HepG2 (cell line): ENCODE measurements around the gene LSM10. TPM values are rescaled to one million over a fixed set of nuclear protein-coding genes. Genes with fewer than 3 reads are reported as not detected.

Experiments
- ATF7-NPFF ChIP-seq: sonication (generic); formaldehyde crosslinking; IDR thresholded peaks from 2 replicates; pipeline ENCODE4 v1.8.1; 2023; ENCODE audit warnings: mild to moderate bottlenecking, low read depth, missing genetic modification reagents, moderate library complexity
- ATM ChIP-seq: fragments of 450-650 bp; IDR thresholded peaks from 2 replicates; pipeline ENCODE4 v1.7.1; 2017; ENCODE audit warnings: mild to moderate bottlenecking, borderline replicate concordance
- EEA1 ChIP-seq: sonication (generic); formaldehyde crosslinking; IDR thresholded peaks from 2 replicates; pipeline ENCODE4 v1.5.1; 2020; ENCODE audit warnings: mild to moderate bottlenecking, missing genetic modification reagents, borderline replicate concordance
- GTF3A ChIP-seq: sonication (generic); formaldehyde crosslinking; conservative IDR thresholded peaks from 2 replicates; pipeline ENCODE4 v1.4.0; 2020; ENCODE audit warnings: mild to moderate bottlenecking, missing genetic modification reagents
- HMGA1 ChIP-seq: sonication (generic); formaldehyde crosslinking; conservative IDR thresholded peaks from 2 replicates; pipeline ENCODE4 v1.4.0; 2020; ENCODE audit warnings: missing genetic modification reagents
- MXD4 ChIP-seq: IDR thresholded peaks from 2 replicates; pipeline ENCODE4 v1.6.1; 2016; ENCODE audit warnings: mild to moderate bottlenecking, missing biosample characterization, missing genetic modification reagents
- NFIC ChIP-seq: IDR thresholded peaks from 2 replicates; pipeline ENCODE4 v1.6.1; 2012; ENCODE audit warnings: mild to moderate bottlenecking, low read length, inconsistent platforms
- NR2F6 ChIP-seq, 2 experiments: IDR thresholded peaks; 2 replicates each; pipeline ENCODE4 v1.6.1; 2016; ENCODE audit warnings: antibody characterized with exemption in 1 of 2, mild to moderate bottlenecking in 1 of 2
- SRY ChIP-seq: sonication (generic); formaldehyde crosslinking; IDR thresholded peaks from 2 replicates; pipeline ENCODE4 v1.8.0; 2022; ENCODE audit warnings: mild to moderate bottlenecking, missing genetic modification reagents
- SYNCRIP ChIP-seq: fragments of 200-400 bp; formaldehyde crosslinking; IDR thresholded peaks from 2 replicates; pipeline ENCODE4 v1.6.1; 2018; ENCODE audit warnings: mild to moderate bottlenecking, low read depth, low read length; ENCODE audit not compliant: insufficient read depth
- TSC22D2 ChIP-seq: sonication (generic); formaldehyde crosslinking; IDR thresholded peaks from 2 replicates; pipeline ENCODE4 v1.5.1; 2020; ENCODE audit warnings: missing genetic modification reagents, mild to moderate bottlenecking, borderline replicate concordance
- ZNF230 ChIP-seq: sonication (generic); formaldehyde crosslinking; IDR thresholded peaks from 2 replicates; pipeline ENCODE4 v1.4.0; 2020; ENCODE audit warnings: mild to moderate bottlenecking, missing genetic modification reagents
- ZNF382 ChIP-seq: sonication (generic); formaldehyde crosslinking; IDR thresholded peaks from 2 replicates; pipeline ENCODE4 v1.5.0; 2020; ENCODE audit warnings: missing genetic modification reagents, mild to moderate bottlenecking, borderline replicate concordance
- ZNF460 ChIP-seq: sonication (generic); formaldehyde crosslinking; IDR thresholded peaks from 2 replicates; pipeline ENCODE4 v1.5.1; 2020; ENCODE audit warnings: missing genetic modification reagents, mild to moderate bottlenecking, borderline replicate concordance
- ZNF607 ChIP-seq: sonication (generic); formaldehyde crosslinking; IDR thresholded peaks from 2 replicates; pipeline ENCODE4 v1.5.1; 2020; ENCODE audit warnings: missing genetic modification reagents, mild to moderate bottlenecking, borderline replicate concordance
- ZNF703 ChIP-seq: sonication (generic); formaldehyde crosslinking; IDR thresholded peaks from 2 replicates; pipeline ENCODE4 v1.5.1; 2020; ENCODE audit warnings: missing genetic modification reagents, mild to moderate bottlenecking, moderate library complexity, borderline replicate concordance
- ZNF878 ChIP-seq: sonication (generic); formaldehyde crosslinking; IDR thresholded peaks from 2 replicates; pipeline ENCODE4 v1.8.1; 2023; ENCODE audit warnings: mild to moderate bottlenecking, missing genetic modification reagents, moderate library complexity
- polyA plus RNA-seq, 8 experiments: library from polyadenylated mRNA; depleted of rRNA in 3 of 8; stranded (reverse) in 7 of 8; unstranded in 1 of 8; fragments of >200 nt; fragmentation: Illumina TruSeq in 4 of 8; extraction: Trizol in 4 of 8; gene quantifications; 2 replicates each; pipeline versions ENCODE4 v1.2.1 to v1.2.3, GENCODE V29; 2011 to 2016; ENCODE audit warnings: low read depth in 4 of 8, missing spikeins in 1 of 8, mixed read lengths in 1 of 8; ENCODE audit not compliant: insufficient read depth in 1 of 8
- total RNA-seq, 5 experiments: library from RNA; depleted of rRNA; stranded (reverse); fragments of >200 nt; fragmentation: Illumina TruSeq; extraction: Trizol; gene quantifications; 2 replicates each; pipeline ENCODE4 v1.2.3, GENCODE V29; 2016; ENCODE audit warnings: low read depth in 1 of 5
- TF ChIP-seq, protein P1 (sequence below): sonication (generic); formaldehyde crosslinking; IDR thresholded peaks from 2 replicates; pipeline ENCODE4 v1.8.1; 2023; ENCODE audit warnings: mild to moderate bottlenecking, missing genetic modification reagents, borderline replicate concordance
- TF ChIP-seq, protein P2 (sequence below): sonication (generic); formaldehyde crosslinking; IDR thresholded peaks from 2 replicates; pipeline ENCODE4 v1.5.1; 2020; ENCODE audit warnings: missing genetic modification reagents, mild to moderate bottlenecking, borderline replicate concordance
- TF ChIP-seq, protein P3 (sequence below): IDR thresholded peaks from 2 replicates; pipeline ENCODE4 v1.6.1; 2016; ENCODE audit warnings: missing genetic modification reagents, missing compliant biosample characterization
- TF ChIP-seq, protein P4 (sequence below): sonication (generic); formaldehyde crosslinking; IDR thresholded peaks from 2 replicates; pipeline ENCODE4 v1.5.0; 2020; ENCODE audit warnings: missing genetic modification reagents
- TF ChIP-seq, protein P5 (sequence below): sonication (generic); formaldehyde crosslinking; IDR thresholded peaks from 2 replicates; pipeline ENCODE4 v1.5.0; 2020; ENCODE audit warnings: missing genetic modification reagents, mild to moderate bottlenecking, borderline replicate concordance
- TF ChIP-seq, protein P6 (sequence below): sonication (generic); formaldehyde crosslinking; IDR thresholded peaks from 2 replicates; pipeline ENCODE4 v1.8.0; 2022; ENCODE audit warnings: missing genetic modification reagents, mild to moderate bottlenecking, borderline replicate concordance

The LSM10 gene
- total and polyA plus RNA-seq, 2 of the 13 experiments (the other 11 are each of a cell fraction or from before 2014, with no cell fraction given), result 14.0 to 52.0 TPM

DNA sequence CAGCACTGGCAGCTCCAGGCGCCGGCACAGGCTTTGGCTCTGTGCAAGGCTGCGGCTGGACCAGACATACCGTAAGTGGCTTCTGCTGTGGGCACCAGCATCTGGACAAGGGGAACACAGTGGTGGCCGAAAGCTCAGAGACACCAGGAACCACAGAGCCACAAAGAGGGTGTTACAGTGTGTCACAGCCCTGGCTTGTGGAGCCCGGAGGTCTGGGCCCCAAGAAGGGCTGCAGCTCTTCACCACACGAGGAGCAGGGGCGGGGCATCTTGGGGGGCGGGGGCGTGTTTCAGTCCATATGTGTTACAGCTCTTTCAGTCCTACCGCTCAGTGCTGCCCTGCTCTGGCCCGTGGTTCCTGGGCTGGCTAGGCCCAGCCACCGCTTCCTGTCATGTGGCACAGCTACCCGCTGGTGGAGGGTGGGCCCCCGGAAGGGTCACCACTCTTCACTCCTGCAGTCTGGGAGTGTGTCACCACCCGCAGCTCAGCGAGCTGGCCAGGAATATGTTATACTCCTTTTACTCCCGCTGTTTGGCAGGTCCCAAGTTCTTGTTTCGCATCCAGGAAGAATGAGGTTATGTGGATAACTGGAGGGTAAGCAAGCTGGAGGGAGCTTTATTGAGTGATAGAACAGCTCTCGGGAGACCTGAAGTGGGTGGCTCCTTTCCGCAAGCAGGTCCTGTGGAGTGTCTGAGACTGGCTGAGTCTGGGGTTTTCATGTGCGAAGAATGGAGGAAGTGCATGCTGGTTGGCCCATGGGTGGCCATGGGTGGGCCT, 3.3 kb upstream of the LSM10 start (continued):
- TF ChIP-seq, protein P1, sequence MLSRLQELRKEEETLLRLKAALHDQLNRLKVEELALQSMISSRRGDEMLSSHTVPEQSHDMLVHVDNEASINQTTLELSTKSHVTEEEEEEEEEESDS, result 0 out of 2 replicates have a peak, but pooled peaks have one; percentile 76
- TF ChIP-seq ZNF878 (no peak; the same call in none of the 2 replicates), NR2F6 (IDR thresholded peaks at IDR 0.05) (peak; percentile 67), NR2F6 (CRISPR knock-in tag; IDR thresholded peaks at IDR 0.05) (peak; percentile 21; the same call in 1 of the 2 replicates), ZNF460 (no peak), NFIC (no peak), EEA1 (CRISPR knock-in tag) (no peak), MXD4 (peak; percentile 76), SYNCRIP (no peak), HMGA1 (no peak), ZNF607 (no peak), SRY (peak; percentile 53), GTF3A (CRISPR knock-in tag) (no peak), ZNF703 (no peak), ZNF382 (CRISPR knock-in tag) (no peak), ATM (no peak), TSC22D2 (CRISPR knock-in tag) (no peak), ATF7-NPFF (CRISPR knock-in tag) (0 out of 2 replicates have a peak, but pooled peaks have one; percentile 3), ZNF230 (CRISPR knock-in tag) (no peak)
- TF ChIP-seq, protein P2, sequence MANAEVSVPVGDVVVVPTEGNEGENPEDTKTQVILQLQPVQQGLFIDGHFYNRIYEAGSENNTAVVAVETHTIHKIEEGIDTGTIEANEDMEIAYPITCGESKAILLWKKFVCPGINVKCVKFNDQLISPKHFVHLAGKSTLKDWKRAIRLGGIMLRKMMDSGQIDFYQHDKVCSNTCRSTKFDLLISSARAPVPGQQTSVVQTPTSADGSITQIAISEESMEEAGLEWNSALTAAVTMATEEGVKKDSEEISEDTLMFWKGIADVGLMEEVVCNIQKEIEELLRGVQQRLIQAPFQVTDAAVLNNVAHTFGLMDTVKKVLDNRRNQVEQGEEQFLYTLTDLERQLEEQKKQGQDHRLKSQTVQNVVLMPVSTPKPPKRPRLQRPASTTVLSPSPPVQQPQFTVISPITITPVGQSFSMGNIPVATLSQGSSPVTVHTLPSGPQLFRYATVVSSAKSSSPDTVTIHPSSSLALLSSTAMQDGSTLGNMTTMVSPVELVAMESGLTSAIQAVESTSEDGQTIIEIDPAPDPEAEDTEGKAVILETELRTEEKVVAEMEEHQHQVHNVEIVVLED (CRISPR knock-in tag), result peak; percentile 72
- TF ChIP-seq, protein P3, sequence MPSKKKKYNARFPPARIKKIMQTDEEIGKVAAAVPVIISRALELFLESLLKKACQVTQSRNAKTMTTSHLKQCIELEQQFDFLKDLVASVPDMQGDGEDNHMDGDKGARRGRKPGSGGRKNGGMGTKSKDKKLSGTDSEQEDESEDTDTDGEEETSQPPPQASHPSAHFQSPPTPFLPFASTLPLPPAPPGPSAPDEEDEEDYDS, result peak; percentile 98
- TF ChIP-seq, protein P4, sequence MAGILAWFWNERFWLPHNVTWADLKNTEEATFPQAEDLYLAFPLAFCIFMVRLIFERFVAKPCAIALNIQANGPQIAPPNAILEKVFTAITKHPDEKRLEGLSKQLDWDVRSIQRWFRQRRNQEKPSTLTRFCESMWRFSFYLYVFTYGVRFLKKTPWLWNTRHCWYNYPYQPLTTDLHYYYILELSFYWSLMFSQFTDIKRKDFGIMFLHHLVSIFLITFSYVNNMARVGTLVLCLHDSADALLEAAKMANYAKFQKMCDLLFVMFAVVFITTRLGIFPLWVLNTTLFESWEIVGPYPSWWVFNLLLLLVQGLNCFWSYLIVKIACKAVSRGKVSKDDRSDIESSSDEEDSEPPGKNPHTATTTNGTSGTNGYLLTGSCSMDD (CRISPR knock-in tag), result no peak
- TF ChIP-seq, protein P5, sequence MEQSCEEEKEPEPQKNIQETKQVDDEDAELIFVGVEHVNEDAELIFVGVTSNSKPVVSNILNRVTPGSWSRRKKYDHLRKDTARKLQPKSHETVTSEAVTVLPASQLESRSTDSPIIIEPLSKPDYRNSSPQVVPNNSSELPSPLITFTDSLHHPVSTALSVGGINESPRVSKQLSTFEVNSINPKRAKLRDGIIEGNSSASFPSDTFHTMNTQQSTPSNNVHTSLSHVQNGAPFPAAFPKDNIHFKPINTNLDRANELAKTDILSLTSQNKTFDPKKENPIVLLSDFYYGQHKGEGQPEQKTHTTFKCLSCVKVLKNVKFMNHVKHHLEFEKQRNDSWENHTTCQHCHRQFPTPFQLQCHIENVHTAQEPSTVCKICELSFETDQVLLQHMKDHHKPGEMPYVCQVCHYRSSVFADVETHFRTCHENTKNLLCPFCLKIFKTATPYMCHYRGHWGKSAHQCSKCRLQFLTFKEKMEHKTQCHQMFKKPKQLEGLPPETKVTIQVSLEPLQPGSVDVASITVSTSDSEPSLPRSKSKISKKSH (CRISPR knock-in tag), result no peak; the same call in 1 of the 2 replicates
- TF ChIP-seq, protein P6, sequence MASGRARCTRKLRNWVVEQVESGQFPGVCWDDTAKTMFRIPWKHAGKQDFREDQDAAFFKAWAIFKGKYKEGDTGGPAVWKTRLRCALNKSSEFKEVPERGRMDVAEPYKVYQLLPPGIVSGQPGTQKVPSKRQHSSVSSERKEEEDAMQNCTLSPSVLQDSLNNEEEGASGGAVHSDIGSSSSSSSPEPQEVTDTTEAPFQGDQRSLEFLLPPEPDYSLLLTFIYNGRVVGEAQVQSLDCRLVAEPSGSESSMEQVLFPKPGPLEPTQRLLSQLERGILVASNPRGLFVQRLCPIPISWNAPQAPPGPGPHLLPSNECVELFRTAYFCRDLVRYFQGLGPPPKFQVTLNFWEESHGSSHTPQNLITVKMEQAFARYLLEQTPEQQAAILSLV (CRISPR knock-in tag), result no peak
